HCT116 (cell line): ENCODE results near the gene ABHD17C. TPM values are rescaled to one million over a fixed set of nuclear protein-coding genes. Genes with fewer than 3 reads are reported as not detected.

Experiments
- ATAC-seq: fragments of 200-7000 bp; cut with Tn5 transposase; 2 replicates; pipeline ENCODE4 v1.9.1; 2020; ENCODE audit warnings: mild to moderate bottlenecking, moderate library complexity
- BruUV-seq: library from RNA; stranded (reverse); fragments of 400-500 nt; replicated peaks from 2 replicates; lab custom pipeline; 2021; lab: Mats Ljungman, UMichigan
- CTCF ChIA-PET: fragments of 300-600 bp; sonication (Branson Sonifier 250); formaldehyde crosslinking; loops from one replicate; lab custom pipeline; 2021; ENCODE audit warnings: antibody characterized with exemption; lab: Charles Lee
- POLR2A ChIA-PET: fragments of 300-600, 350-600 bp; sonication (Branson Sonifier 250); formaldehyde crosslinking; loops from one replicate; lab custom pipeline; 2021; ENCODE audit warnings: antibody characterized with exemption; lab: Charles Lee
- RAD21 ChIA-PET, 2 experiments: fragments of 300-600 bp; sonication (Branson Sonifier 250); formaldehyde crosslinking; loops; one replicate each; lab custom pipeline; 2023; ENCODE audit warnings: low total read pairs in 2 of 2; ENCODE audit not compliant: uncharacterized antibody in 2 of 2, unreplicated experiment in 2 of 2, low non-redundant PET in 1 of 2; lab: Charles Lee
- DNase-seq: peaks from one replicate; pipeline ENCODE4 v3.0.0-alpha.2; 2010; ENCODE audit warnings: low read depth, low spot score
- H2AFZ ChIP-seq: fragments of 200-600 bp; shearing (Covaris generic), sonication (generic); 2 replicates; pipeline ENCODE4 v1.6.1; 2017; ENCODE audit warnings: low read depth, mixed run types, mixed read lengths, antibody characterized with exemption, low read length; ENCODE audit not compliant: poor library complexity, severe bottlenecking
- H3K27ac ChIP-seq: 2 replicates; pipeline ENCODE4 v1.5.1; 2012; ENCODE audit warnings: low read depth, low read length
- H3K27me3 ChIP-seq: fragments of 200-600 bp; sonication (generic); 2 replicates; pipeline ENCODE4 v1.6.1; 2016; ENCODE audit warnings: mixed run types, low read length, mixed read lengths; ENCODE audit not compliant: insufficient read depth
- H3K36me3 ChIP-seq, 2 experiments: fragments of 200-500 bp in 1 of 2; fragments of 200-600 bp in 1 of 2; sonication (Bioruptor generic) in 1 of 2; sonication (generic) in 1 of 2; 2 replicates each; pipeline versions ENCODE4 v1.5.1 to v1.6.1; 2014 to 2016; ENCODE audit warnings: low read length in 2 of 2, inconsistent platforms in 1 of 2, mixed read lengths in 1 of 2, mixed run types in 1 of 2; ENCODE audit not compliant: insufficient read depth in 2 of 2, control insufficient read depth in 1 of 2
- H3K4me1 ChIP-seq, 2 experiments: fragments of 200-600 bp in 1 of 2; sonication (generic) in 1 of 2; 2 replicates each; pipeline versions ENCODE4 v1.5.1 to v1.6.1; 2012 to 2017; ENCODE audit warnings: low read length in 2 of 2, inconsistent platforms in 1 of 2, mild to moderate bottlenecking in 1 of 2, mixed read lengths in 1 of 2, mixed run types in 1 of 2, moderate library complexity in 1 of 2; ENCODE audit not compliant: insufficient read depth in 2 of 2, control insufficient read depth in 1 of 2
- H3K4me2 ChIP-seq: fragments of 200-600 bp; sonication (generic); 2 replicates; pipeline ENCODE4 v1.6.1; 2017; ENCODE audit warnings: mixed run types, low read length, mixed read lengths
- H3K4me3 ChIP-seq, 2 experiments: fragments of 200-600 bp in 1 of 2; sonication (generic) in 1 of 2; replicated peaks in 1 of 2; 2 replicates each; pipeline ENCODE4 v1.5.1; 2011 to 2016; ENCODE audit warnings: low read length in 2 of 2, control low read depth in 1 of 2, low read depth in 1 of 2, mild to moderate bottlenecking in 1 of 2, mixed read lengths in 1 of 2, mixed run types in 1 of 2
- H3K79me2 ChIP-seq: fragments of 200-600 bp; sonication (generic); 2 replicates; pipeline ENCODE4 v1.6.1; 2017; ENCODE audit warnings: mild to moderate bottlenecking, mixed run types, low read length, moderate library complexity, mixed read lengths; ENCODE audit not compliant: insufficient read depth
- H3K9ac ChIP-seq: fragments of 200-600 bp; sonication (generic); 2 replicates; pipeline ENCODE4 v1.6.1; 2016; ENCODE audit warnings: low read length, mixed read lengths
- H3K9me2 ChIP-seq: fragments of 200-600 bp; sonication (generic), shearing (Covaris generic); 2 replicates; pipeline ENCODE4 v1.6.1; 2017; ENCODE audit warnings: mixed run types, mild to moderate bottlenecking, moderate library complexity; ENCODE audit not compliant: insufficient read depth
- H3K9me3 ChIP-seq, 2 experiments: fragments of 200-500 bp in 1 of 2; fragments of 200-600 bp in 1 of 2; sonication (Bioruptor generic) in 1 of 2; sonication (generic) in 1 of 2; 2 replicates each; pipeline ENCODE4 v1.6.1; 2014 to 2017; ENCODE audit warnings: low read length in 2 of 2, mixed read lengths in 2 of 2, inconsistent platforms in 1 of 2, low read depth in 1 of 2, mild to moderate bottlenecking in 1 of 2, mixed run types in 1 of 2, moderate library complexity in 1 of 2; ENCODE audit not compliant: control insufficient read depth in 1 of 2, insufficient read depth in 1 of 2
- H4K20me1 ChIP-seq: fragments of 200-600 bp; sonication (generic), shearing (Covaris generic); 2 replicates; pipeline ENCODE4 v1.6.1; 2017; ENCODE audit warnings: mixed run types, mild to moderate bottlenecking, moderate library complexity; ENCODE audit not compliant: insufficient read depth
- CBX3 ChIP-seq: IDR thresholded peaks from 2 replicates; pipeline ENCODE4 v1.6.1; 2012; ENCODE audit warnings: low read depth
- CEBPB ChIP-seq: IDR thresholded peaks from 2 replicates; pipeline ENCODE4 v1.6.1; 2012; ENCODE audit warnings: low read depth
- EGR1 ChIP-seq: IDR thresholded peaks from 2 replicates; pipeline ENCODE4 v1.6.1; 2012; ENCODE audit warnings: low read depth
- EZH2phosphoT487 ChIP-seq: fragments of 200-600 bp; IDR thresholded peaks from 2 replicates; pipeline ENCODE4 v1.6.1; 2018; ENCODE audit warnings: antibody characterized with exemption, borderline replicate concordance
- POLR2A ChIP-seq: IDR thresholded peaks from 2 replicates; pipeline ENCODE4 v1.7.0; 2011; ENCODE audit warnings: borderline replicate concordance; ENCODE audit not compliant: insufficient read depth, insufficient read length; ENCODE audit errors: extremely low read depth
- POLR2AphosphoS5 ChIP-seq: IDR thresholded peaks from 2 replicates; pipeline ENCODE4 v1.6.1; 2011; ENCODE audit warnings: mild to moderate bottlenecking, low read depth, low read length, moderate library complexity
- RAD21 ChIP-seq: IDR thresholded peaks from 2 replicates; pipeline ENCODE4 v1.6.1; 2012; ENCODE audit warnings: low read depth, mild to moderate bottlenecking
- SP1 ChIP-seq: IDR thresholded peaks from 2 replicates; pipeline ENCODE4 v1.6.1; 2012; ENCODE audit warnings: low read depth
- TCF7L2 ChIP-seq: IDR thresholded peaks from 2 replicates; pipeline ENCODE4 v1.7.0; 2011; ENCODE audit warnings: borderline replicate concordance, inconsistent platforms; ENCODE audit not compliant: insufficient read depth, insufficient read length; ENCODE audit errors: extremely low read depth
- YY1 ChIP-seq: IDR thresholded peaks from 2 replicates; pipeline ENCODE4 v1.6.1; 2011; ENCODE audit warnings: low read length, low read depth, moderate library complexity, mild to moderate bottlenecking; ENCODE audit not compliant: insufficient replicate concordance; ENCODE audit errors: extremely low read depth
- ZFX ChIP-seq: fragments of 450-650 bp; IDR thresholded peaks from 2 replicates; pipeline ENCODE4 v1.6.1; 2017
- ZNF274 ChIP-seq: fragments of 200-500 bp; sonication (Bioruptor generic); IDR thresholded peaks from 2 replicates; pipeline ENCODE4 v1.6.1; 2014; ENCODE audit warnings: mild to moderate bottlenecking, low read depth, low read length, inconsistent platforms
- intact Hi-C: fragments of 100-400 bp; cut with micrococcal nuclease; formaldehyde crosslinking; loops from 2 replicates; pipeline ENCODE4 v1.10.0; 2022
- total RNA-seq: library from RNA; stranded (reverse); gene quantifications from one replicate; pipeline ENCODE4 v1.2.1, GENCODE V29; 2021; ENCODE audit not compliant: unreplicated experiment
- TF ChIP-seq, protein P1 (sequence below): IDR thresholded peaks from 2 replicates; pipeline ENCODE4 v1.6.1; 2012
- TF ChIP-seq, protein P2 (sequence below): IDR thresholded peaks from 2 replicates; pipeline ENCODE4 v1.6.1; 2012; ENCODE audit warnings: low read depth
- TF ChIP-seq, protein P3 (sequence below): IDR thresholded peaks from 2 replicates; pipeline ENCODE4 v1.6.1; 2012

Gene ABHD17C
- total RNA-seq, 1 experiment from 2014 or later: 27.9 TPM

DNA sequence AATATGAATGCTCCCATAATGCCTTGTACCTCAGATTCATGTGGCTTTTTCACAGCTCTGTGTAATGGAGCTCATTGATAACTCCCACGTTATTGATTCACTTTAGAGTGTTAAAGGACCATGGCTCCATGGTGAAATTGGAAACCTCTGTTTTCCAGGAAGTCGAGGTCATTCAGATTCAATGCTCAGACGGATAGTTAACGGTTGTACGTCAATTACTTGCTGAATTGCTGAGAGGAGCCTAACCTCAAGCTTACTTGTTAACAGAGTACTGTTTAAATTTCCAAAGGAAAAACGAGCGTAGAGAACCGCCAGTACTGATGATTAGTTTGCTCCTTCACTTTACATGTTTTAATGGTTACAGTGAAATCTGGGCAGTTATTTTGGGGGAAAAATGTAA is 11.1 kb downstream of the ABHD17C start:
- DNase-seq: no peak
- Histone ChIP-seq H3K27ac (no peak overlapping the region), H4K20me1 (no peaks in the 10 kb centered on the region)
- RAD21 ChIA-PET: no interaction called here
- no peak for ATAC-seq
- TF ChIP-seq CEBPB: no peak
- TF ChIP-seq, protein P1, sequence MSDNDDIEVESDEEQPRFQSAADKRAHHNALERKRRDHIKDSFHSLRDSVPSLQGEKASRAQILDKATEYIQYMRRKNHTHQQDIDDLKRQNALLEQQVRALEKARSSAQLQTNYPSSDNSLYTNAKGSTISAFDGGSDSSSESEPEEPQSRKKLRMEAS: no peak
- no peak for TF ChIP-seq ZNF274
- TF ChIP-seq, protein P2, sequence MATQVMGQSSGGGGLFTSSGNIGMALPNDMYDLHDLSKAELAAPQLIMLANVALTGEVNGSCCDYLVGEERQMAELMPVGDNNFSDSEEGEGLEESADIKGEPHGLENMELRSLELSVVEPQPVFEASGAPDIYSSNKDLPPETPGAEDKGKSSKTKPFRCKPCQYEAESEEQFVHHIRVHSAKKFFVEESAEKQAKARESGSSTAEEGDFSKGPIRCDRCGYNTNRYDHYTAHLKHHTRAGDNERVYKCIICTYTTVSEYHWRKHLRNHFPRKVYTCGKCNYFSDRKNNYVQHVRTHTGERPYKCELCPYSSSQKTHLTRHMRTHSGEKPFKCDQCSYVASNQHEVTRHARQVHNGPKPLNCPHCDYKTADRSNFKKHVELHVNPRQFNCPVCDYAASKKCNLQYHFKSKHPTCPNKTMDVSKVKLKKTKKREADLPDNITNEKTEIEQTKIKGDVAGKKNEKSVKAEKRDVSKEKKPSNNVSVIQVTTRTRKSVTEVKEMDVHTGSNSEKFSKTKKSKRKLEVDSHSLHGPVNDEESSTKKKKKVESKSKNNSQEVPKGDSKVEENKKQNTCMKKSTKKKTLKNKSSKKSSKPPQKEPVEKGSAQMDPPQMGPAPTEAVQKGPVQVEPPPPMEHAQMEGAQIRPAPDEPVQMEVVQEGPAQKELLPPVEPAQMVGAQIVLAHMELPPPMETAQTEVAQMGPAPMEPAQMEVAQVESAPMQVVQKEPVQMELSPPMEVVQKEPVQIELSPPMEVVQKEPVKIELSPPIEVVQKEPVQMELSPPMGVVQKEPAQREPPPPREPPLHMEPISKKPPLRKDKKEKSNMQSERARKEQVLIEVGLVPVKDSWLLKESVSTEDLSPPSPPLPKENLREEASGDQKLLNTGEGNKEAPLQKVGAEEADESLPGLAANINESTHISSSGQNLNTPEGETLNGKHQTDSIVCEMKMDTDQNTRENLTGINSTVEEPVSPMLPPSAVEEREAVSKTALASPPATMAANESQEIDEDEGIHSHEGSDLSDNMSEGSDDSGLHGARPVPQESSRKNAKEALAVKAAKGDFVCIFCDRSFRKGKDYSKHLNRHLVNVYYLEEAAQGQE: no peak
- no peak for TF ChIP-seq POLR2AphosphoS5
- no peak for TF ChIP-seq POLR2A
- TF ChIP-seq CBX3: no peak
- no peak for TF ChIP-seq YY1
- TF ChIP-seq EGR1: no peak
- no peak for TF ChIP-seq RAD21
- no peak for TF ChIP-seq SP1
- TF ChIP-seq, protein P3, sequence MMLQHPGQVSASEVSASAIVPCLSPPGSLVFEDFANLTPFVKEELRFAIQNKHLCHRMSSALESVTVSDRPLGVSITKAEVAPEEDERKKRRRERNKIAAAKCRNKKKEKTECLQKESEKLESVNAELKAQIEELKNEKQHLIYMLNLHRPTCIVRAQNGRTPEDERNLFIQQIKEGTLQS: no peak
- TF ChIP-seq ZFX: no peak
- TF ChIP-seq EZH2phosphoT487: no peak
- TF ChIP-seq TCF7L2: no peak
- TF ChIP-seq, all 23 proteins: peak for 0
- H2AFZ ChIP-seq: no peak overlapping the region
- BruUV-seq: no TSS peak
- H3K4me1 ChIP-seq: peaks cover 3 to 11% of the 10 kb centered on the region in 2 experiments; a peak in 2 of 4 replicates
- no peaks in the 10 kb centered on the region for H3K27me3 ChIP-seq
- H3K9me2 ChIP-seq: no peaks in the 10 kb centered on the region
- intact Hi-C loops: no loop called here
- H3K36me3 ChIP-seq: no peaks in the 10 kb centered on the region
- no peak overlapping the region for H3K4me3 ChIP-seq
- H3K9me3 ChIP-seq: no peaks in the 10 kb centered on the region
- H3K4me2 ChIP-seq: no peak overlapping the region
- ChIA-PET CTCF (no interaction called here), POLR2A (interaction anchor here (1.1 kb wide), 1 partner anchor 11 kb away, joined by 6 read pairs; the partner anchor contains the start of gene ABHD17C)
- peaks cover 84% of the 10 kb centered on the region for H3K79me2 ChIP-seq
- no peak overlapping the region for H3K9ac ChIP-seq
